Naive B cell (primary cell): ENCODE data around the gene KLHL12. TPM values are rescaled to one million over a fixed set of nuclear protein-coding genes. Genes with fewer than 3 reads are reported as not detected.

ENCODE experiments used
- ATAC-seq, 2 donors: fragments of 150-1000 bp; cut with Tn5 transposase; 2 replicates each; pipeline ENCODE4 v1.10.0; 2021; ENCODE audit warnings: low read depth in 2 of 2, mild to moderate bottlenecking in 2 of 2, moderate library complexity in 2 of 2
- DNase-seq: peaks from one replicate; pipeline ENCODE4 v3.0.0; 2022
- H3K27ac Mint-ChIP-seq, 6 donors: one replicate each; pipeline ENCODE4 v1.8.0; 2020 to 2022; ENCODE audit warnings: mild to moderate bottlenecking in 6 of 6, mixed read lengths in 6 of 6, moderate library complexity in 5 of 6, inconsistent platforms in 2 of 6
- H3K27me3 Mint-ChIP-seq, 3 donors: one replicate each; pipeline ENCODE4 v1.8.0; 2021 to 2022; ENCODE audit warnings: mixed read lengths in 3 of 3, mild to moderate bottlenecking in 1 of 3
- H3K36me3 Mint-ChIP-seq, 2 donors: one replicate each; pipeline ENCODE4 v1.8.0; 2020 to 2022; ENCODE audit warnings: mixed read lengths in 2 of 2, inconsistent platforms in 1 of 2, mild to moderate bottlenecking in 1 of 2
- H3K4me1 Mint-ChIP-seq, 3 donors: one replicate each; pipeline ENCODE4 v1.8.0; 2020 to 2022; ENCODE audit warnings: mixed read lengths in 3 of 3, inconsistent platforms in 1 of 3, mild to moderate bottlenecking in 1 of 3, moderate library complexity in 1 of 3
- H3K4me3 Mint-ChIP-seq, 8 donors: one replicate each; pipeline ENCODE4 v1.8.0; 2020 to 2022; ENCODE audit warnings: mild to moderate bottlenecking in 8 of 8, mixed read lengths in 8 of 8, moderate library complexity in 8 of 8, inconsistent platforms in 2 of 8
- H3K9me3 Mint-ChIP-seq, 7 donors: one replicate each; pipeline ENCODE4 v1.8.0; 2020 to 2022; ENCODE audit warnings: mixed read lengths in 7 of 7, mild to moderate bottlenecking in 5 of 7, inconsistent platforms in 2 of 7, moderate library complexity in 1 of 7
- polyA plus RNA-seq, 6 donors: library from polyadenylated mRNA; unstranded; fragments of 300-500 nt; fragmentation: Illumina TruSeq; gene quantifications; one replicate each; pipeline ENCODE4 v1.2.3, GENCODE V29; 2021; ENCODE audit warnings: low read depth in 6 of 6

Gene KLHL12
- polyA plus RNA-seq, 6 donors from 2014 or later, result 16.3 to 34.1 (median 25.4) TPM

DNA sequence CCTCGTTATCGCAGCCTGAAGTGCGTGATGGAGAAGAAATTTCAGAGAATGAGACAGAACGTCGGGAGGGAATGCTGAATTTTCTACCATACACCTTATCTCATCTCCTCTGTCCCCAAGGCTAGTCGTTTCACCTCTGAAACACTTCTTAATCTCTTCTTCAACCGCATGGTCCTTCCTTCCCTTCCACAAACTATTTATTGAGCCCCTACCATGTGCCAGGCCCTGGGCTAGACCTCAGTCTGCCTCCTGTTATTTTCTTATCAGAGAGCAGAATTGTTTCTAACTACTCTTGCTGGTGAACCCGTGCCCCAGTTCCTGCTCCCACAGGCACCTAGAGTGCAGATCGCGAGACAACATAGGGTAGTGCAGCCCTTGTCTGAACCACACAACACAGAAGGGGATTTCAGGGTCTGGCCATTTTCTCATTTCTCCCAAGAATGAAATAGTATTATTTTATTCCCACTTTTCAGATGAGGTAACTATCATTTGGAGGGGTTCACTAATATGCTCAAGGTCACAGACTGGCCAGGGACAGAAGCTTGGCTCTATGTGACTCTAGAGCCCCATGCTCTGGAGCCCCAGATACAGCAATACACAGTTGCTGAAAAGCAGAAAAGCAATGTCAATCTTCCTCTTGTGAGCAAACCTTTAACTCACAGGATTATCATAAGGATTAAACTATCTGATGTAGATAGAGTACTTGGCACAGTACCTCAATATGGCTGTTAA lies 31.7 kb upstream of the KLHL12 start:
- Mint-ChIP-seq H3K9me3 (no peaks in the 10 kb centered on the region), H3K27me3 (no peaks in the 10 kb centered on the region), H3K36me3 (peaks cover 5 to 9% of the 10 kb centered on the region in 2 donors), H3K4me3 (peak overlapping the region; percentile 83 to 97 (median 92)), H3K4me1 (peaks cover 24 to 40% (median 30%) of the 10 kb centered on the region in 3 donors), H3K27ac (peak overlapping the region in 5 of 6 donors; percentile 27 to 98 (median 93))
- ATAC-seq, result no peak
- DNase-seq, result no peak

DNA sequence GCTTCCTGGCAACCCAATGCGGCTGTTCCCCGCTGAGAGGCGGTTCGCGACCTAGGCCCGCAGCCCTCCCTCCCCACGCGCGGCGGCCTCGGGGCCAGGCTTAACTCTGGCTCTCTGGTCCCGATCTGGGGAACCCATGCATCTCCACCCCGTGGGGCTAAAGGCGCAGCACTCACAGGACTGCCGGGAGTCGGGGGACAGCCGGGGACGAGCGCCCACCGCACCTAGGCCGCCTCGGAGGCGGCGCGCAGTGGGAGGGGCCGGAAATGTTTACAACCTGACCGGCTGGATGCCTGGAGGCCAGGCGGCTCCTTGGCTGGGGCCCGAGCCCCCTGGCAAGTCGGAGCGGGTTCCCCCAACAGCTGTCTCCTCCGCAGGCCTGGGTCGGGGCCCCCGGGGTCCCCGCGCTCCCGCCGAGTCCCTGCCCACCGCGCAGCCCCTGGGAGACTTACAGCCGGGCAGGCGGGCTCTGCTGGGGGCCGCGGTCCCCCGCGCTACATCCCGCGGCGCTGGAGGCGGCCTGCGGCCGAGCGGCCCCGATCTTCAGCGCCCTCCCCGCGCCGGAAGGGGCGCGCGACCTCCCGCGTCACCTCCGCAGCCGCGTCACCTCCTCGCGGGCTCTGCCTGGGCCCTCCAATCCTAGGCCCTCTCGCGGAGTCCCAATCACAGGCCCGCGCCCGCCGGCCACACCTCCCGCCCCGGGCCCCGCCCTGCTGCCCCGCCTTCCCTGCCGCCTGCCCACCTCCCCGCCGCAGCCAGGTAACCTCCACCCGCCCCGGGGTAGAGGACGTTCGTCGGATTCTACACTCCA lies 30.9 kb upstream of the KLHL12 start, which contains the start of gene ADIPOR1:
Gene ADIPOR1 (minus strand): TSS at position 580 of the 811 bp plus-strand sequence. CDS start 7,242 bp downstream, outside the sequence.
- H3K27ac Mint-ChIP-seq, result peak within 1 kb of the TSS; percentile 47 to 98 (median 92)
- H3K4me1 Mint-ChIP-seq, result peaks cover 25 to 44% (median 33%) of the 10 kb centered on the region in 3 donors
- H3K36me3 Mint-ChIP-seq, result peaks cover 4 to 5% of the 10 kb centered on the region in 2 donors
- ATAC-seq (peak; percentile 96), DNase-seq (peak; percentile 91)
- peak within 1 kb of the TSS; percentile 83 to 97 (median 92) for H3K4me3 Mint-ChIP-seq
- no peaks in the 10 kb centered on the region for H3K9me3 Mint-ChIP-seq
- H3K27me3 Mint-ChIP-seq, result no peaks in the 10 kb centered on the region

- no peak for ATAC-seq
- DNase-seq, result no peak
- Mint-ChIP-seq H3K27ac (peak overlapping the region; percentile 47 to 94 (median 88)), H3K36me3 (no peaks in the 10 kb centered on the region), H3K9me3 (no peaks in the 10 kb centered on the region), H3K27me3 (no peaks in the 10 kb centered on the region), H3K4me3 (peak overlapping the region; percentile 82 to 94 (median 84)), H3K4me1 (peaks cover 31 to 52% (median 43%) of the 10 kb centered on the region in 3 donors)
Measured at GRCh38 chr1:202956969-202957368, 29.9 kb upstream of the KLHL12 start.

- H3K27ac Mint-ChIP-seq, result peak overlapping the region in 2 of 6 donors; percentile 3 to 8
Measured at GRCh38 chr1:202954057-202954745, 27.2 kb upstream of the KLHL12 start.

GRCh38 chr1:202953392-202953791 lies 26.4 kb upstream of the KLHL12 start:
- Mint-ChIP-seq H3K27me3 (no peaks in the 10 kb centered on the region), H3K4me3 (peak overlapping the region in 1 of 8 donors; percentile 47), H3K27ac (peak overlapping the region in 1 of 6 donors; percentile 11), H3K4me1 (peaks cover 26 to 53% (median 47%) of the 10 kb centered on the region in 3 donors), H3K9me3 (no peaks in the 10 kb centered on the region), H3K36me3 (peaks cover under 1 to 3% of the 10 kb centered on the region in 2 donors)
- DNase-seq (no peak), ATAC-seq (no peak)

More at GRCh38 chr1:202954057-202954745, 27.2 kb upstream of the KLHL12 start:
- H3K4me1 Mint-ChIP-seq, result peaks cover 31 to 60% (median 53%) of the 10 kb centered on the region in 3 donors
- no peaks in the 10 kb centered on the region for H3K36me3 Mint-ChIP-seq
- H3K27me3 Mint-ChIP-seq, result no peaks in the 10 kb centered on the region
- DNase-seq (no peak), ATAC-seq (no peak)
- H3K4me3 Mint-ChIP-seq, result peak overlapping the region in 1 of 8 donors; percentile 47
- no peaks in the 10 kb centered on the region for H3K9me3 Mint-ChIP-seq

- DNase-seq (no peak), ATAC-seq (no peak)
- Mint-ChIP-seq H3K27ac (peak overlapping the region in 3 of 6 donors; percentile 11 to 68 (median 65)), H3K36me3 (peaks cover 6 to 9% of the 10 kb centered on the region in 2 donors), H3K27me3 (no peaks in the 10 kb centered on the region), H3K4me3 (no peak overlapping the region), H3K4me1 (peaks cover 25 to 52% (median 46%) of the 10 kb centered on the region in 3 donors), H3K9me3 (no peaks in the 10 kb centered on the region)
Measured at GRCh38 chr1:202952818-202953217, 25.8 kb upstream of the KLHL12 start.

GRCh38 chr1:202952099-202952498 lies 25.1 kb upstream of the KLHL12 start:
- no peaks in the 10 kb centered on the region for H3K9me3 Mint-ChIP-seq
- no peak for ATAC-seq
- DNase-seq, result no peak
- no peak overlapping the region for H3K4me3 Mint-ChIP-seq
- H3K27ac Mint-ChIP-seq, result peak overlapping the region in 1 of 6 donors; percentile 23
- H3K4me1 Mint-ChIP-seq, result peaks cover 21 to 48% (median 46%) of the 10 kb centered on the region in 3 donors
- no peaks in the 10 kb centered on the region for H3K27me3 Mint-ChIP-seq
- H3K36me3 Mint-ChIP-seq, result peaks cover 6 to 12% of the 10 kb centered on the region in 2 donors

- Mint-ChIP-seq H3K4me1 (peaks cover 18 to 42% (median 42%) of the 10 kb centered on the region in 3 donors), H3K9me3 (no peaks in the 10 kb centered on the region), H3K27ac (peak overlapping the region in 1 of 6 donors; percentile 23), H3K36me3 (peaks cover 6 to 12% of the 10 kb centered on the region in 2 donors), H3K27me3 (no peaks in the 10 kb centered on the region), H3K4me3 (no peak overlapping the region)
- DNase-seq (no peak), ATAC-seq (no peak)
Measured at GRCh38 chr1:202951437-202951836, 24.4 kb upstream of the KLHL12 start.

DNA sequence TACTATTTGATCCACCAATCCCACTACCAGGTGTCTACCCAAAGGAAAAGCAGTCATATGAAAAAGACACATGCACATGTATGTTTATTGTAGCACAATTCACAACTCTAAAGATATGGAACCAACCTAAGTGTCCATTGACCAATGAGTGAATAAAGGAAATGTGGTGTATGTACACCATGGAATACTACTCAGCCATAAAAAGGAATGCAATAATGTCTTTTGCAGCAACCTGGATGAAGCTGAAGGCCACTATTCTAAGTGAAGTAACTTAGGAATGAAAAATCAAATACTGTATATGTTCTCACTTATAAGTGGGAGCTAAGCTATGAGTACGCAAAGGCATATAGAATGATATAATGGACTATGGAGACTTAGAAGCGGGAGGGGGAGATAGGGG lies 18.4 kb upstream of the KLHL12 start:
- H3K4me1 Mint-ChIP-seq, result no peaks in the 10 kb centered on the region
- no peak overlapping the region for H3K4me3 Mint-ChIP-seq
- H3K9me3 Mint-ChIP-seq, result no peaks in the 10 kb centered on the region
- DNase-seq (no peak), ATAC-seq (no peak)
- peaks cover 14 to 40% of the 10 kb centered on the region in 2 donors for H3K36me3 Mint-ChIP-seq
- no peak overlapping the region for H3K27ac Mint-ChIP-seq
- no peaks in the 10 kb centered on the region for H3K27me3 Mint-ChIP-seq

DNA sequence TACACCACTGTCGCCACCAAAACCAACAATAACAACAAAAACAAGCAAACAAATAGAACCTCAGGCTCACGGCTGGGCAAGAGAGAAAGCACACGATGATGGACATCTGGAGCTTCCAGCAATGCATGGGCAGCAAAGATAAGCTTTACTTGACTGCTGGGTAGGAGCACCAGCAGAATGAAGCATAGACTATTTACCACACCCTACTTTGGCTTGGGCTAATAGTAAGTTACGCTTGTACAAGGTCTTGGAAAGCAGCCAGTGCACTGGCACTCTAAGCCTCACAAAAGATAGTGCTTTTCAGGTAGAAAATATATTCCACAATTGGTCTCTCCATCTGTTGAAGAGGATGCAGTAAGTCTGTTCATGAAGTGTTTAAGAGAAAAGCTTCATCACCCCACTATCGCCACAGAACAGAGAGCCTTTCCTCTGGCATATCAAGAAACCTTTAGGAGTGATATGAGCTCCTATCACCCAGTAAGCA lies 17.4 kb upstream of the KLHL12 start:
- peaks cover 14 to 40% of the 10 kb centered on the region in 2 donors for H3K36me3 Mint-ChIP-seq
- no peaks in the 10 kb centered on the region for H3K9me3 Mint-ChIP-seq
- no peaks in the 10 kb centered on the region for H3K27me3 Mint-ChIP-seq
- H3K4me3 Mint-ChIP-seq, result no peak overlapping the region
- no peak for DNase-seq
- H3K4me1 Mint-ChIP-seq, result no peaks in the 10 kb centered on the region
- ATAC-seq, result no peak
- no peak overlapping the region for H3K27ac Mint-ChIP-seq

DNA sequence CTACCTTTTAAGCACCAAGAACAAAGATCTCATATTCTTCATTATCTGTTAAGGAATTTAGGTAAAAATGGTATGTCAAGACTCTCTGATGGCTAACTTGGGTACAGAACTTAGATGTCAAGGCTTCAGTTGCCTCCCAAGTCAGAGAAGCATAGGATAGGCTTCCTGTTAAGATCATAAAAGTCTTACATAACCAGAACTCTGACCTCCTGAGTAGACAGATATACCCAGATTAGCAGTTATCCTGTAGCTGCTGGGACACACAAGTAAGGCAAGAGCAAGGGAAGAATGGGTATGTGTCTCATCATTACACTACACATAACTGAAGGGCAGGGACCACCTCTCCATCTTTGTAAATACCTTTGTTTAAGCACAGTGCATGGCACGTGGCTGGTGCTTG lies 15.4 kb upstream of the KLHL12 start:
- Mint-ChIP-seq H3K27ac (peak overlapping the region in 1 of 6 donors; percentile 53), H3K27me3 (no peaks in the 10 kb centered on the region), H3K9me3 (no peaks in the 10 kb centered on the region), H3K4me1 (no peaks in the 10 kb centered on the region), H3K4me3 (no peak overlapping the region), H3K36me3 (peaks cover 9 to 28% of the 10 kb centered on the region in 2 donors)
- DNase-seq, result no peak
- ATAC-seq, result no peak

DNA sequence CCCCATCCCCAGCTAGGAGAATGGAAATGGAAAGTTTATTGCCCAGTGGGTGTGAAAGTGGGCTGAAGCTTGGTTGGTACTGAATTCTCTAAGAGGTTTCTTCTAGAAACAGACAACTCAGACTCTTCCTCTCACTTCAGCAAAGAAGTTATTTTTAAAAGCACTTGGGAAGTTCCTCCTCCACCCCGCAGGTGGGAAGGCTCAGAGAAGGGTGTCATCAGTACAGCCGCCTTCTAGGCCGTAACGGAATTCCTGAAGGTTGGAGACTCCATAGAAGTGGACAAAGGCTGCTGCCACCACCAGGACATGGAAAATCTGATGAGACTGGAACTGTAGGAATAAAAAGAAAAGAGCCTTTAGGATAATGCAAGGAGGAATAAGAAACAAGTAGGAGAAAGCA lies 14.3 kb upstream of the KLHL12 start:
- no peak for ATAC-seq
- peaks cover 7 to 28% of the 10 kb centered on the region in 2 donors for H3K36me3 Mint-ChIP-seq

GRCh38 chr1:202940561-202940960 lies 13.5 kb upstream of the KLHL12 start:
- DNase-seq, result no peak
- no peak overlapping the region for H3K27ac Mint-ChIP-seq
- ATAC-seq, result no peak
- H3K4me1 Mint-ChIP-seq, result no peaks in the 10 kb centered on the region
- H3K27me3 Mint-ChIP-seq, result no peaks in the 10 kb centered on the region
- H3K4me3 Mint-ChIP-seq, result no peak overlapping the region
- H3K36me3 Mint-ChIP-seq, result peaks cover 4 to 28% of the 10 kb centered on the region in 2 donors
- H3K9me3 Mint-ChIP-seq, result no peaks in the 10 kb centered on the region

More for the DNA sequence above, 14.3 kb upstream of the KLHL12 start:
- H3K9me3 Mint-ChIP-seq, result no peaks in the 10 kb centered on the region
- peak overlapping the region in 1 of 6 donors; percentile 19 for H3K27ac Mint-ChIP-seq
- H3K27me3 Mint-ChIP-seq, result no peaks in the 10 kb centered on the region
- H3K4me1 Mint-ChIP-seq, result no peaks in the 10 kb centered on the region
- no peak for DNase-seq
- H3K4me3 Mint-ChIP-seq, result no peak overlapping the region
